Right lobe of liver (tissue), 6 donors: ENCODE results near the gene RGS10. TPM values are rescaled to one million over a fixed set of nuclear protein-coding genes. Genes with fewer than 3 reads are reported as not detected.

Experiments
- ATAC-seq, 4 donors: fragments of 200-7000 bp; cut with Tn5 transposase; one replicate each; pipeline ENCODE4 v1.9.1; 2020; ENCODE audit warnings: mild to moderate bottlenecking in 4 of 4, moderate library complexity in 4 of 4
- DNase-seq, 3 donors: peaks; one replicate each; pipeline ENCODE4 v3.0.0-alpha.2; 2020
- H3K27ac ChIP-seq, 3 donors: fragments of 200-600 bp; one replicate each; pipeline ENCODE4 v1.8.0; 2022
- H3K27me3 ChIP-seq, 2 donors: fragments of 200-600 bp; one replicate each; pipeline ENCODE4 v1.8.0; 2022
- H3K36me3 ChIP-seq, 4 donors: fragments of 200-600 bp; sonication (generic) in 1 of 4; one replicate each; pipeline versions ENCODE4 v1.5.1 to v1.8.0; 2017 to 2022; ENCODE audit warnings: control low read depth in 1 of 4
- H3K4me1 ChIP-seq, 4 donors: fragments of 200-600 bp; sonication (generic) in 1 of 4; one replicate each; pipeline versions ENCODE4 v1.5.1 to v1.8.0; 2017 to 2022; ENCODE audit warnings: control low read depth in 1 of 4
- H3K4me3 ChIP-seq, 3 donors: fragments of 200-600 bp; one replicate each; pipeline ENCODE4 v1.8.0; 2022
- H3K9me3 ChIP-seq, 4 donors: fragments of 200-600 bp; sonication (generic) in 1 of 4; one replicate each; pipeline versions ENCODE4 v1.5.1 to v1.8.0; 2017 to 2022; ENCODE audit warnings: control low read depth in 1 of 4
- CTCF ChIP-seq, 4 donors: fragments of 200-600 bp in 3 of 4; fragments of 450-650 bp in 1 of 4; IDR thresholded peaks; one replicate each; pipeline versions ENCODE4 v1.5.1 to v1.8.0; 2016 to 2022; ENCODE audit warnings: antibody characterized with exemption in 4 of 4, mild to moderate bottlenecking in 2 of 4
- POLR2A ChIP-seq: fragments of 450-650 bp; IDR thresholded peaks from one replicate; pipeline ENCODE4 v1.6.1; 2017; ENCODE audit warnings: antibody characterized with exemption, mild to moderate bottlenecking
- WGBS: methylation state at CpG from one replicate; pipeline ENCODE4 v1.1.6; 2018; ENCODE audit warnings: low coverage, low lambda C conversion rate; ENCODE audit not compliant: insufficient coverage; ENCODE audit errors: missing lambda C conversion rate; 5-methylcytosine and 5-hydroxymethylcytosine counted together
- intact Hi-C, 2 donors: fragments of 100-400 bp; cut with DNase I; formaldehyde crosslinking; loops; one replicate each; pipeline versions ENCODE4 v1.11.2 to v1.14.1; 2022
- long read RNA-seq: library from polyadenylated mRNA; unstranded; transcript quantifications from one replicate; pipeline ENCODE4 v2.0.0, GENCODE V29; 2019
- total RNA-seq, 6 experiments: library from RNA; depleted of rRNA in 2 of 6; stranded (reverse); fragments of >200 nt in 2 of 6; fragmentation: NEBNext Ultra II Directional in 3 of 6; extraction: Animal tissue kit (Norgen Biotek cat#: 25700) in 3 of 6; gene quantifications; one replicate each; pipeline versions ENCODE4 v1.1.0 to v1.2.4, GENCODE V29; 2016 to 2023
- donor health status: DM: no; HTN: yes; CAD: no.
- donor health status: DM: no; HTN: no; CAD: no.
- donor health status: DM: no; HTN: no; CAD: no.
- donor health status: DM: no; HTN: yes; CAD: no.
- donor health status: DM: no; HTN: yes; CAD: no.

RGS10 gene, protein sequence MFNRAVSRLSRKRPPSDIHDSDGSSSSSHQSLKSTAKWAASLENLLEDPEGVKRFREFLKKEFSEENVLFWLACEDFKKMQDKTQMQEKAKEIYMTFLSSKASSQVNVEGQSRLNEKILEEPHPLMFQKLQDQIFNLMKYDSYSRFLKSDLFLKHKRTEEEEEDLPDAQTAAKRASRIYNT
- total RNA-seq = 1 to 10 TPM in 5 of 6 experiments, under 1 TPM in 1; 0.95 to 5.2 (median 3.7) TPM
- long read RNA-seq, partial matches to known transcripts = 0 of 2 reads
- long read RNA-seq, other reads (novel, unspliced or antisense) = 0 of 2 reads

DNA sequence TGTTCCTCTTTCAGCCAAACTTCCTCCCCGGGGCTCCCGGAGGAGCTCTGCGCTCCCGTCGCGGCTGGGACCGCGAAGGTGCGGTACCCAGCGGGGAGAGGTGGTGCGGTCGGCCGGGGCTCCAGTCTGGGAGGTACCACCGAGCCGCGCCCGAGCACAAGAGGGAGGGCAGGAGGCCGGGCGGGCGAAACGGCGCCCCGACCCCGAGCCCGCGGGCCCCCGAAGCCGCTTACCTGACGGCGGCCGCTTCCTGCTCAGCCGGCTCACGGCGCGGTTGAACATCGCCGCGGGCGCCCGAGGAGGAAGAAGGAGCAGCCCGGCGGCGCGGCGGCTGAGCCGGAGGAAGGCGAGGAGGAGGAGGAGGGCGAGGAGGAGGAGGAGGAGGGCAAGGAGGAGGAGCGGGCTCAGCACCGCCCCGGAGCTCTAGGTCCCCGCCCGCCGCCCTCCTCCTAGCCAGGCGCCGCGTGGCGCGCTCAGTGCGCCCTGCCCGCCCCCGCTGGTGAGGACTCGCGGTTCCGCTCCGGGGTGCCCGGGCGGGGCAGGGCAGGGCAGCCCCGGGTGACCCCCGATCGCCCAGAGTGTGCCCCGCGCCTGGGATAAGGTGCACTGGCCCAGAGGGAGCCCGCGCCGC, at the start of gene RGS10:
RGS10 (minus strand) TSS at position 363 of the 631 bp plus-strand sequence; CDS start at position 282, 81 bp downstream.
- peaks cover 0 to 12% of the 10 kb centered on the region in 2 donors for H3K27me3 ChIP-seq
- WGBS = 2% methylated on average over 21 of the region's 76 CpGs
- no peaks in the 10 kb centered on the region for H3K9me3 ChIP-seq
- DNase-seq = peak; percentile 61 to 81 (median 80)
- peak within 1 kb of the TSS in 1 of 3 donors; percentile 31 for H3K27ac ChIP-seq
- peak within 1 kb of the TSS; percentile 46 to 55 (median 54) for H3K4me3 ChIP-seq
- peak; percentile 82 to 91 (median 90) for ATAC-seq
- H3K36me3 ChIP-seq = no peaks in the 10 kb centered on the region
- intact Hi-C loops = no loop called here
- H3K4me1 ChIP-seq = peaks cover 0 to 16% (median 0%) of the 10 kb centered on the region in 4 donors
- TF ChIP-seq CTCF (IDR thresholded peaks at IDR 0.05) = no peak
- peak; percentile 51 for TF ChIP-seq POLR2A

- intact Hi-C loops = no loop called here
- DNase-seq (no peak), ATAC-seq (no peak)
- H3K4me1 ChIP-seq = peaks cover 0 to 26% (median 5%) of the 10 kb centered on the region in 4 donors
- WGBS = 92% methylated on average over 4 of the region's 4 CpGs
- no peaks in the 10 kb centered on the region for H3K9me3 ChIP-seq
- H3K27ac ChIP-seq = no peak overlapping the region
- peaks cover 0 to 23% (median 8%) of the 10 kb centered on the region in 4 donors for H3K36me3 ChIP-seq
- TF ChIP-seq POLR2A = no peak
- no peak for TF ChIP-seq CTCF (IDR thresholded peaks at IDR 0.05)
- H3K27me3 ChIP-seq = no peaks in the 10 kb centered on the region
- H3K4me3 ChIP-seq = no peak overlapping the region
Measured at GRCh38 chr10:119588071-119588470, 45.6 kb upstream of the RGS10 start.

GRCh38 chr10:119578355-119578754, 35.8 kb upstream of the RGS10 start:
- 86% methylated on average over 3 of the region's 3 CpGs for WGBS
- Histone ChIP-seq H3K36me3 (peaks cover 0 to 78% (median 37%) of the 10 kb centered on the region in 4 donors), H3K27me3 (no peaks in the 10 kb centered on the region), H3K9me3 (no peaks in the 10 kb centered on the region), H3K4me3 (no peak overlapping the region), H3K27ac (no peak overlapping the region), H3K4me1 (no peaks in the 10 kb centered on the region)
- ATAC-seq = no peak
- no peak for DNase-seq
- intact Hi-C loops = no loop called here
- TF ChIP-seq POLR2A (no peak), CTCF (IDR thresholded peaks at IDR 0.05) (no peak)

DNA sequence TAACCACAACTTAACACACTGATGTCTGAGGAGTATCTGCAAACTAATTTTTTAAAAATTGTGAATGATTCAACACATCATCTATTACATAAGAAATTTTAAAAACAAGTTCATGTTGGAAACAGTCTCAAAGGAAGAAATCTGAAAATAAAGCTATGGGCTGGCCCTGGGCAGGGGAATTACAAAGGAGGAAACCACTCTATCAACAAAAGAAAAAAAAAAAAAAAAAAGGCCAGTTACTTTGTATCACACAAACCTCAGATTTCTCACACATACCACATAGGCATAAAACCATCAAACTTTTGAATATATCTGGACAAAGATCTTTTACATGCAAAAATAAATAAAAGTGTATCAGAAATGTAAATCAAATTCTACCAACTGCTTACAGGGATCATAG, 33.5 kb upstream of the RGS10 start:
- no peaks in the 10 kb centered on the region for H3K9me3 ChIP-seq
- no peak for TF ChIP-seq POLR2A
- ATAC-seq = no peak
- no peak overlapping the region for H3K4me3 ChIP-seq
- intact Hi-C loops = no loop called here
- H3K27me3 ChIP-seq = no peaks in the 10 kb centered on the region
- no peak overlapping the region for H3K27ac ChIP-seq
- DNase-seq = no peak
- no peaks in the 10 kb centered on the region for H3K4me1 ChIP-seq
- H3K36me3 ChIP-seq = peaks cover 0 to 74% (median 34%) of the 10 kb centered on the region in 4 donors

DNA sequence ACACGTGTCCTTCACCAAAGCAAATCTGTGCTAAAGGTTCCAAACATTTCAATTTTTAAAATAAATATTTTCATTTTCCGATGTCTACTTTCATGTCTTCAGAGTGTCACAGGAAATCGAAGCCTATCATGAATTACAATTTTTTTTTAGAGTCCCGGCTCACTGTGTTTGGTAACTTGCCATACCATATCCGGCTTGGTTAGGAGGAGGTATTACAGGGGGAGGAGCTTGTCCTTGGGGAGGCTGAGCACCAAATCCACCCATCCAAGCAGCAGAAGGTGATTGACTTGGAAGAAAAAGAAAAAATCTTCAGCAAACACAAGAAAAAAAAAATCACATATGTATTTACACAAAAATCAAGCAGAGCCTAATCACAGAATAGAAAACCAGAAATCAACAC, 33.0 kb upstream of the RGS10 start:
- TF ChIP-seq CTCF (IDR thresholded peaks at IDR 0.05) (no peak), POLR2A (no peak)
- no peaks in the 10 kb centered on the region for H3K9me3 ChIP-seq
- intact Hi-C loops = no loop called here
- no peak overlapping the region for H3K4me3 ChIP-seq
- ATAC-seq (peak in 1 of 4 donors; percentile 25), DNase-seq (no peak)
- WGBS = 48% methylated on average over 5 of the region's 5 CpGs
- H3K27ac ChIP-seq = no peak overlapping the region
- H3K27me3 ChIP-seq = no peaks in the 10 kb centered on the region
- peaks cover 0 to 73% (median 33%) of the 10 kb centered on the region in 4 donors for H3K36me3 ChIP-seq
- no peaks in the 10 kb centered on the region for H3K4me1 ChIP-seq
